HT1080 (cell line): ENCODE data around the gene MTPN. TPM values are rescaled to one million over a fixed set of nuclear protein-coding genes. Genes with fewer than 3 reads are reported as not detected.

Experiments
- DNase-seq: peaks from one replicate; pipeline ENCODE4 v3.0.0-alpha.2; 2015; ENCODE audit warnings: low read depth
- small RNA-seq: library from RNA; depleted of rRNA; stranded (forward); fragments of <200 nt; gene quantifications from one replicate; pipeline ENCODE3, GENCODE V24; 2014
- total RNA-seq: library from RNA; depleted of rRNA; stranded (reverse); fragments of >200 nt; shearing (Covaris generic); gene quantifications from 2 replicates; pipeline ENCODE4 v1.2.3, GENCODE V29; 2014; rRNA removed

The MTPN gene
- total RNA-seq, 1 experiment from 2014 or later = 131 TPM

DNA sequence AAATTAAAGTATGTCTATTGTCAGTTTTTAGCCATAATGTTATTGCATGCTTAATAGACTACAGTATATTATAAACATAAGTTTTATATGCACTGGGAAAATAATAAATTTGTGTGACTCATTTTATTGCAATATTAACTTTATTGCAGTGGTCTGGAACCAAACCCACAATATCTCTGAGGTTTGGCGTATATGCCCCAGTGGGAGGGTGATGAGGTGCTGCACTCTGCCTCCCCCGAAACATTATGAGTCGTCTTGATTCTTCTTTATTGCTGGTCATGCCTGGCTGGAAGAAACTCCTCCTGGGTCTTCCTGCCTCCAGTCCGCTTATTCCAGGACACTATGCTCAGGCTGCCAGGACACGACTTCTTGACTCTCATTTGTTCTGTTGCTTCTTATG is 88.4 kb downstream of the MTPN start:
- no peak for DNase-seq

DNA sequence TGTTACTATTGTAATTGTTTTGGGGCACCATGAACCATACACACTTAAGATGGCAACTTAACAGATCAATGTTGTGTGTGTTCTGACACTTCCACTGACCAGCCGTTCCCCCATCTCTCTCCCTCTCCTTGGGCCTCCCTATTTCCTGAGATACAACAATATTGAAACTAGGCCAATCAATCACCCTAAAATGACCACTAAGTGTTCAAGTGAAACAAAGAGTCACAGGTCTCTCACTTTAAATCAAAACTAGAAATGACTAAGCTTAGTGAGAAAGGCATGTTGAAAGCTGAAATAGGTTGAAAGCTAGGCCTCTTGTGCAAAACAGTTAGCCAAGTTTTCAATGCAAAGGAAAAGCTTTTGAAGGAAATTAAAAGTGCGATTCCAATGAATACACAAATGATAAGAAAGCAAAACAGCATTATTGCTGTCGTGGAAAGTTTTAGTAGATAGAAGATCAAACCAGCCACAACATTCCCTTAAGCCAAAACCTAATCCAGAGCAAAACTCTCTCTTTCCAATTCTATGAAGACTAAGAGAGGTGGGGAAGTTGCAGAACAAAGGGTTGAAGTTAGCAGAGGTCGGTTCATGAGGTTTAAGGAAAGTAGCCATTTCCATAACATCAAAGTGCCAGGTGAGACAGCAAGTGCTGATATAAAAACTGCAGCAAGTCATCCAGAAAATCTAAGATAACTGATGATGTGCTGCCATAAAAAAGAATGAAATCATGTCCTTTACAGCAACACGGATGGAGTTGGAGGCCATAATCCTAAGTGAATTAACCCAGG is 90.6 kb downstream of the MTPN start:
- DNase-seq = no peak

GRCh38 chr7:135884495-135885232 is 92.5 kb downstream of the MTPN start:
- no peak for DNase-seq

GRCh38 chr7:135879233-135879632 is 97.9 kb downstream of the MTPN start:
- peak; percentile 32 for DNase-seq

GRCh38 chr7:135878284-135878683 is 98.9 kb downstream of the MTPN start:
- no peak for DNase-seq

DNA sequence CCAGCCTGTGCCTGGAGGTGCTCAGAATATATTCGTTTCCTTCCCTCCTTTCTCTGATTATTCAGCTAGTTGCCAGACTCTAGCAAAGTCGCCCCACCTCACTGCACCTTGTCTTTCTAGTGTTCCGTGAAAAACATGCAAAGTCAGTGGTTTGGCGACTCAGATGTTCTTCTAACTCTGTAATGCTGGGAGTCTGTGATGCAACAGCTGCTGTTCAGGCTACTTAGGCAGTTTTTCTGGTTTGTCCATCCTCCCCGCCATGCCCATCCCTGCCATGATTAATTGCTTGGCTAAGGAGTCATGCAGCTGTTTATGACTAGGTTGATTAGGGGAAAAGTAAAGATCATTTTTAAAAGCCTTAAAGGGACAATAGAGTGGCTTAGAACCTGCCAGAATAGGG is 99.4 kb downstream of the MTPN start:
- peak; percentile 18 for DNase-seq

Small RNA genes within 50 kb of the gene (small RNA-seq; reads per million reads assigned to genes)
- not detected for gene RNU6-223P

Other genes starting within 250 kb of the MTPN start
- not detected in 2 replicates for gene SLC13A4, start 249.2 kb downstream of the MTPN start, total RNA-seq
- not detected in 2 replicates for gene FAM180A, start 228.5 kb downstream of the MTPN start, total RNA-seq